Liver (tissue), 9 donors: Measurements from ENCODE around the gene INSYN2B. TPM values are rescaled to one million over a fixed set of nuclear protein-coding genes. Genes with fewer than 3 reads are reported as not detected.

ENCODE experiments used
- DNase-seq: peaks from one replicate; pipeline ENCODE4 v3.0.0-alpha.2; 2017; ENCODE audit warnings: low spot score
- H3K27ac ChIP-seq, 2 donors: one replicate each; pipeline ENCODE4 v1.7.0; 2013; ENCODE audit warnings: inconsistent platforms in 2 of 2, low read length in 2 of 2, control low read depth in 1 of 2, low read depth in 1 of 2, mild to moderate bottlenecking in 1 of 2
- H3K27me3 ChIP-seq, 4 donors: one replicate each; pipeline versions ENCODE4 v1.6.1 to v1.7.0; 2013; ENCODE audit warnings: low read length in 3 of 4, inconsistent platforms in 1 of 4, mild to moderate bottlenecking in 1 of 4, moderate library complexity in 1 of 4; ENCODE audit not compliant: control insufficient read depth in 4 of 4, insufficient read depth in 4 of 4
- H3K36me3 ChIP-seq, 4 donors: one replicate each; pipeline versions ENCODE4 v1.6.1 to v1.7.0; 2013; ENCODE audit warnings: low read length in 3 of 4, mild to moderate bottlenecking in 3 of 4, low read depth in 1 of 4, moderate library complexity in 1 of 4; ENCODE audit not compliant: control insufficient read depth in 4 of 4, insufficient read depth in 3 of 4
- H3K4me1 ChIP-seq, 4 donors: one replicate each; pipeline versions ENCODE4 v1.6.1 to v1.7.0; 2013; ENCODE audit warnings: low read length in 3 of 4, mild to moderate bottlenecking in 3 of 4, moderate library complexity in 1 of 4; ENCODE audit not compliant: control insufficient read depth in 4 of 4, insufficient read depth in 4 of 4
- H3K4me3 ChIP-seq, 3 donors: one replicate each; pipeline versions ENCODE4 v1.6.1 to v1.7.0; 2013; ENCODE audit warnings: low read length in 3 of 3, control low read depth in 1 of 3, low read depth in 1 of 3, mild to moderate bottlenecking in 1 of 3
- H3K9ac ChIP-seq, 2 donors: one replicate each; pipeline ENCODE4 v1.7.0; 2013; ENCODE audit warnings: low read length in 2 of 2, mild to moderate bottlenecking in 2 of 2, moderate library complexity in 2 of 2, control low read depth in 1 of 2, low read depth in 1 of 2
- H3K9me3 ChIP-seq, 4 donors: one replicate each; pipeline versions ENCODE4 v1.6.1 to v1.7.0; 2013; ENCODE audit warnings: low read length in 3 of 4; ENCODE audit not compliant: control insufficient read depth in 4 of 4
- EGR1 ChIP-seq, 2 donors: IDR thresholded peaks; 2 replicates each; pipeline ENCODE4 v1.6.1; 2016 to 2018; ENCODE audit warnings: antibody characterized with exemption in 2 of 2, low read depth in 2 of 2
- FOXA1 ChIP-seq: IDR thresholded peaks from 2 replicates; pipeline ENCODE4 v1.6.1; 2016; ENCODE audit warnings: antibody characterized with exemption
- FOXA2 ChIP-seq: IDR thresholded peaks from 2 replicates; pipeline ENCODE4 v1.6.1; 2016; ENCODE audit warnings: antibody characterized with exemption
- GABPA ChIP-seq, 2 donors: IDR thresholded peaks in 1 of 2; conservative IDR thresholded peaks in 1 of 2; 2 replicates each; pipeline ENCODE4 v1.6.1; 2016; ENCODE audit warnings: antibody characterized with exemption in 2 of 2, mild to moderate bottlenecking in 1 of 2, moderate library complexity in 1 of 2
- HNF4A ChIP-seq, 2 donors: conservative IDR thresholded peaks; 2 replicates each; pipeline ENCODE4 v1.6.1; 2016; ENCODE audit warnings: antibody characterized with exemption in 2 of 2, mild to moderate bottlenecking in 2 of 2
- NR2F2 ChIP-seq: IDR thresholded peaks from 2 replicates; pipeline ENCODE4 v1.6.1; 2016; ENCODE audit warnings: antibody characterized with exemption
- RAD21 ChIP-seq, 2 donors: IDR thresholded peaks; 2 replicates each; pipeline ENCODE4 v1.6.1; 2016; ENCODE audit warnings: antibody characterized with exemption in 2 of 2, mild to moderate bottlenecking in 2 of 2
- RXRA ChIP-seq, 2 donors: IDR thresholded peaks; 2 replicates each; pipeline ENCODE4 v1.6.1; 2017 to 2018; ENCODE audit warnings: antibody characterized with exemption in 2 of 2, mild to moderate bottlenecking in 1 of 2
- TAF1 ChIP-seq: conservative IDR thresholded peaks from 2 replicates; pipeline ENCODE4 v1.6.1; 2016; ENCODE audit warnings: antibody characterized with exemption, mild to moderate bottlenecking
- YY1 ChIP-seq: IDR thresholded peaks from 2 replicates; pipeline ENCODE4 v1.6.1; 2016; ENCODE audit warnings: antibody characterized with exemption, mild to moderate bottlenecking
- WGBS: extraction: QIAGEN DNeasy Blood & Tissue Kit; methylation state at CpG from one replicate; pipeline ENCODE4 v1.1.7; 2013; 5-methylcytosine and 5-hydroxymethylcytosine counted together
- polyA plus RNA-seq, 2 donors: library from polyadenylated mRNA; stranded (reverse) in 1 of 2; unstranded in 1 of 2; fragments of 200-250 nt in 1 of 2; fragments of >200 nt in 1 of 2; fragmentation: Nextera tagmentation in 1 of 2; extraction: Ambion mirVana in 1 of 2; gene quantifications; one replicate each; pipeline versions ENCODE4 v1.2.1 to v1.2.3, GENCODE V29; 2013 to 2015
- total RNA-seq, 2 donors: library from RNA; depleted of rRNA; stranded (reverse); fragments of >200 nt; gene quantifications; one replicate each; pipeline ENCODE4 v1.2.3, GENCODE V29; 2014
- TF ChIP-seq, protein P1 (sequence below): IDR thresholded peaks from 2 replicates; pipeline ENCODE4 v1.6.1; 2016; ENCODE audit warnings: antibody characterized with exemption, mild to moderate bottlenecking
- TF ChIP-seq, protein P2 (sequence below): IDR thresholded peaks from 2 replicates; pipeline ENCODE4 v1.6.1; 2016; ENCODE audit warnings: antibody characterized with exemption
- TF ChIP-seq, protein P3 (sequence below): IDR thresholded peaks from 2 replicates; pipeline ENCODE4 v1.6.1; 2016; ENCODE audit warnings: antibody characterized with exemption
- donor health status: healthy.
- donor health status: healthy.
- donor health status: healthy.
- donor health status: healthy.
- donor health status: healthy.

INSYN2B gene
- total and polyA plus RNA-seq, 4 donors = 0.08 to 0.33 (median 0.13) TPM; not detected in 1

DNA sequence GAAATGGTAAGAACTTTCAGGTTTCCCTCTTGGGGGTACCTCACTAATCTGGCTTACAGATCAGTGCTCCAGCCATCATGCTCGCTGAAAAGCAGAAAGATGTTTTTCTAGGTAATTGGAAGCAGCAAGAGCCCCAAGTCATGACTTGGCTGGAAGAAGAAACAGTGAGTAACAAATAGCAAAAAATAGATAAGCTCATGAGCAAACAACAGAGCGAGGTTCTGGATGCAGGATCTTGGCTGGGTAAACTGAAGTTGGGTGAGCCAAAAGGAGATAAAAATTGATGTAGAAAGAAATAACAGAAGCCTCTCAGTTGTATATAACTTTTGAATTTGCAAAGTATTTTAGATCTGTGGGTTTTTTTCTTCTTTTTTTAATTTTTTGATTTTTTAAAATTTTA lies 110.1 kb downstream of the INSYN2B start:
- no peak for DNase-seq

DNA sequence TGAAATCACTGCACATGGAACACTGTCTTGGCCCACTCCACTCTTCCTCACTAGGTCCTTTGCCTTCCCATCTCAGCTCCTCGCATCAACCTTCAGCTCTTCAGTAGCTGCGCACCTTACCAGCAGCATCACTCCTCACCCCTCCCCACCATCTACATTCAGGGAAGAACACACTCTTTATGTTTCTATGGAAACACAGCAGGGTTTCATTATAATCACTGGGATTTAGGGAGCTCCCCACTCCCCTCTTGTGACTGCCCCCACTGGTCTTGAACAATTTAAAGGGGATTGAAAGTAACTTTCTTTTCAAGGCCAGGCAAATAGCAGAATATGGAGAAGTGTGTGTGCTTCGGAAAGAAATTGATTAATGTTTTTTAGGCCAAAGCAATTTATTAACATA lies 111.2 kb downstream of the INSYN2B start:
- H3K27me3 ChIP-seq = no peaks in the 10 kb centered on the region
- 89% methylated on average over 3 of the region's 3 CpGs for WGBS

More for the DNA sequence above, 110.1 kb downstream of the INSYN2B start:
- H3K27ac ChIP-seq = no peak overlapping the region
- H3K27me3 ChIP-seq = no peaks in the 10 kb centered on the region
- no peak overlapping the region for H3K9ac ChIP-seq
- no peaks in the 10 kb centered on the region for H3K9me3 ChIP-seq
- H3K4me1 ChIP-seq = no peaks in the 10 kb centered on the region
- no peaks in the 10 kb centered on the region for H3K36me3 ChIP-seq
- H3K4me3 ChIP-seq = no peak overlapping the region
- TF ChIP-seq GABPA (IDR thresholded peaks at IDR 0.05 in 1 of 2, conservative IDR thresholded peaks at IDR 0.05 in 1 of 2) = no peak
- WGBS = 50% methylated on average over 2 of the region's 2 CpGs

DNA sequence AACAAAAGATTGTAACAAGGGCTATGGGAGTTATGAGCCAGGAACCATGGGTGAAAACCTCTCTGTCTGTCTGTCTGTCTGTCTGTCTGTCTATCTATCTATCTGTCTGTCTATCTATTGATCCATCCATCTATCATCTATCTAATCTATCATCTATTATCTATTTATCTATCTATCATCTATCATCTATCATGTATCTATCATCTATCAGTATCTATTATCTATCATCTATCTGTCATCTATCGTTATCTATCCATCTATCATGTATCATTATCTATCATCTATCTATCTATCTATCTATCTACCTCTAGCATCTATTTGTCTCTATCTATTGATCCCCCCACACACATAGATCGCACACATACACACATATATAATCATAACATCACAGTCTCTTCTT lies 112.9 kb downstream of the INSYN2B start:
- no peaks in the 10 kb centered on the region for H3K4me1 ChIP-seq
- no peaks in the 10 kb centered on the region for H3K9me3 ChIP-seq
- H3K9ac ChIP-seq = no peak overlapping the region
- H3K27me3 ChIP-seq = peaks cover 0 to 3% (median 0%) of the 10 kb centered on the region in 4 donors
- no peak overlapping the region for H3K27ac ChIP-seq
- no peak for DNase-seq
- WGBS = 89% methylated on average over 2 of the region's 2 CpGs
- TF ChIP-seq FOXA2 = no peak
- no peak for TF ChIP-seq RAD21 (IDR thresholded peaks at IDR 0.05)
- TF ChIP-seq EGR1 (IDR thresholded peaks at IDR 0.05; ENCODE audit: low read depth in 2 of 2) = no peak
- TF ChIP-seq, protein P1, sequence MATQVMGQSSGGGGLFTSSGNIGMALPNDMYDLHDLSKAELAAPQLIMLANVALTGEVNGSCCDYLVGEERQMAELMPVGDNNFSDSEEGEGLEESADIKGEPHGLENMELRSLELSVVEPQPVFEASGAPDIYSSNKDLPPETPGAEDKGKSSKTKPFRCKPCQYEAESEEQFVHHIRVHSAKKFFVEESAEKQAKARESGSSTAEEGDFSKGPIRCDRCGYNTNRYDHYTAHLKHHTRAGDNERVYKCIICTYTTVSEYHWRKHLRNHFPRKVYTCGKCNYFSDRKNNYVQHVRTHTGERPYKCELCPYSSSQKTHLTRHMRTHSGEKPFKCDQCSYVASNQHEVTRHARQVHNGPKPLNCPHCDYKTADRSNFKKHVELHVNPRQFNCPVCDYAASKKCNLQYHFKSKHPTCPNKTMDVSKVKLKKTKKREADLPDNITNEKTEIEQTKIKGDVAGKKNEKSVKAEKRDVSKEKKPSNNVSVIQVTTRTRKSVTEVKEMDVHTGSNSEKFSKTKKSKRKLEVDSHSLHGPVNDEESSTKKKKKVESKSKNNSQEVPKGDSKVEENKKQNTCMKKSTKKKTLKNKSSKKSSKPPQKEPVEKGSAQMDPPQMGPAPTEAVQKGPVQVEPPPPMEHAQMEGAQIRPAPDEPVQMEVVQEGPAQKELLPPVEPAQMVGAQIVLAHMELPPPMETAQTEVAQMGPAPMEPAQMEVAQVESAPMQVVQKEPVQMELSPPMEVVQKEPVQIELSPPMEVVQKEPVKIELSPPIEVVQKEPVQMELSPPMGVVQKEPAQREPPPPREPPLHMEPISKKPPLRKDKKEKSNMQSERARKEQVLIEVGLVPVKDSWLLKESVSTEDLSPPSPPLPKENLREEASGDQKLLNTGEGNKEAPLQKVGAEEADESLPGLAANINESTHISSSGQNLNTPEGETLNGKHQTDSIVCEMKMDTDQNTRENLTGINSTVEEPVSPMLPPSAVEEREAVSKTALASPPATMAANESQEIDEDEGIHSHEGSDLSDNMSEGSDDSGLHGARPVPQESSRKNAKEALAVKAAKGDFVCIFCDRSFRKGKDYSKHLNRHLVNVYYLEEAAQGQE = no peak
- no peak for TF ChIP-seq NR2F2
- no peak for TF ChIP-seq TAF1
- no peak for TF ChIP-seq YY1
- TF ChIP-seq RXRA (IDR thresholded peaks at IDR 0.05) = no peak
- TF ChIP-seq, protein P2, sequence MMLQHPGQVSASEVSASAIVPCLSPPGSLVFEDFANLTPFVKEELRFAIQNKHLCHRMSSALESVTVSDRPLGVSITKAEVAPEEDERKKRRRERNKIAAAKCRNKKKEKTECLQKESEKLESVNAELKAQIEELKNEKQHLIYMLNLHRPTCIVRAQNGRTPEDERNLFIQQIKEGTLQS = no peak
- H3K4me3 ChIP-seq = no peak overlapping the region
- H3K36me3 ChIP-seq = no peaks in the 10 kb centered on the region

More for the DNA sequence above, 111.2 kb downstream of the INSYN2B start:
- Histone ChIP-seq H3K36me3 (no peaks in the 10 kb centered on the region), H3K4me1 (no peaks in the 10 kb centered on the region), H3K9me3 (no peaks in the 10 kb centered on the region), H3K4me3 (no peak overlapping the region), H3K27ac (no peak overlapping the region), H3K9ac (no peak overlapping the region)
- TF ChIP-seq NR2F2 (no peak), RXRA (IDR thresholded peaks at IDR 0.05) (no peak), FOXA1 (no peak), YY1 (no peak), TAF1 (no peak), HNF4A (conservative IDR thresholded peaks at IDR 0.05) (no peak), EGR1 (IDR thresholded peaks at IDR 0.05; ENCODE audit: low read depth in 2 of 2) (no peak)
- TF ChIP-seq, protein P3, sequence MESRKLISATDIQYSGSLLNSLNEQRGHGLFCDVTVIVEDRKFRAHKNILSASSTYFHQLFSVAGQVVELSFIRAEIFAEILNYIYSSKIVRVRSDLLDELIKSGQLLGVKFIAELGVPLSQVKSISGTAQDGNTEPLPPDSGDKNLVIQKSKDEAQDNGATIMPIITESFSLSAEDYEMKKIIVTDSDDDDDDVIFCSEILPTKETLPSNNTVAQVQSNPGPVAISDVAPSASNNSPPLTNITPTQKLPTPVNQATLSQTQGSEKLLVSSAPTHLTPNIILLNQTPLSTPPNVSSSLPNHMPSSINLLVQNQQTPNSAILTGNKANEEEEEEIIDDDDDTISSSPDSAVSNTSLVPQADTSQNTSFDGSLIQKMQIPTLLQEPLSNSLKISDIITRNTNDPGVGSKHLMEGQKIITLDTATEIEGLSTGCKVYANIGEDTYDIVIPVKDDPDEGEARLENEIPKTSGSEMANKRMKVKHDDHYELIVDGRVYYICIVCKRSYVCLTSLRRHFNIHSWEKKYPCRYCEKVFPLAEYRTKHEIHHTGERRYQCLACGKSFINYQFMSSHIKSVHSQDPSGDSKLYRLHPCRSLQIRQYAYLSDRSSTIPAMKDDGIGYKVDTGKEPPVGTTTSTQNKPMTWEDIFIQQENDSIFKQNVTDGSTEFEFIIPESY = no peak
- DNase-seq = no peak
